Suprapubic skin (tissue), 3 donors: ENCODE measurements around the gene ERC2.

ENCODE experiments used
- CTCF ChIP-seq, 2 donors: fragments of 200-600 bp in 1 of 2; fragments of 450-650 bp in 1 of 2; sonication (generic) in 1 of 2; IDR thresholded peaks; one replicate each; pipeline ENCODE4 v1.5.1; 2016 to 2019; ENCODE audit warnings: antibody characterized with exemption in 2 of 2, mild to moderate bottlenecking in 1 of 2, moderate library complexity in 1 of 2
- POLR2AphosphoS5 ChIP-seq, 3 donors: sonication (generic); formaldehyde crosslinking; IDR thresholded peaks; one replicate each; pipeline ENCODE4 v1.6.1; 2017; ENCODE audit warnings: antibody characterized with exemption in 3 of 3

DNA sequence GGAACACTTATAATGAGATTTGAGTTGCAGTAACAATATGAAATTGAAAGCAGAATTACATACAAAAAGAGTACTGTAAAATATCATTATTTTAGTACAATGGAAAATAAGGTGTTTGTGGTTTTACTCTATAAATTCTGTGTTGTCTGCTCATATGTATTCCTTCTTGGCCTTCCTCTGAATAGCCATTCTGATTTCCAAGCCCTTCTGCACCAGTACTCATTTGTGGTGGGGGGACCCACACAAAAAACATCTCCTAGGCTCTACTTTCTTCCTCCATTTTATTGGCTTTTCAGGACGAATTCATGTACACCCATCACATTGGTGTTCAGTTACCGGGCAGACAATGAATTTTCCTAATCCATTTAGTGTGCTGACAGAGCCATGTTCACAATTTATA, 338.2 kb downstream of the ERC2 start:
- TF ChIP-seq POLR2AphosphoS5 (IDR thresholded peaks at IDR 0.05): no peak
- TF ChIP-seq CTCF (IDR thresholded peaks at IDR 0.05): no peak
